Suprapubic skin (tissue), 3 donors: ENCODE results near the gene ATP1A2.

ENCODE experiments used
- CTCF ChIP-seq, 2 donors: fragments of 200-600 bp in 1 of 2; fragments of 450-650 bp in 1 of 2; sonication (generic) in 1 of 2; IDR thresholded peaks; one replicate each; pipeline ENCODE4 v1.5.1; 2016 to 2019; ENCODE audit warnings: antibody characterized with exemption in 2 of 2, mild to moderate bottlenecking in 1 of 2, moderate library complexity in 1 of 2
- POLR2AphosphoS5 ChIP-seq, 3 donors: sonication (generic); formaldehyde crosslinking; IDR thresholded peaks; one replicate each; pipeline ENCODE4 v1.6.1; 2017; ENCODE audit warnings: antibody characterized with exemption in 3 of 3

- no peak for TF ChIP-seq CTCF (IDR thresholded peaks at IDR 0.05)
- no peak for TF ChIP-seq POLR2AphosphoS5 (IDR thresholded peaks at IDR 0.05)
These were observed 5.8 kb downstream of the ATP1A2 start for GRCh38 chr1:160121388-160121787.
